Measurements from ENCODE around the gene MAP3K7CL. TPM values are rescaled to one million over a fixed set of nuclear protein-coding genes. Genes with fewer than 3 reads are reported as not detected.

Gene MAP3K7CL
- total RNA-seq, 1 donor from 2014 or later = 1.2 TPM

DNA sequence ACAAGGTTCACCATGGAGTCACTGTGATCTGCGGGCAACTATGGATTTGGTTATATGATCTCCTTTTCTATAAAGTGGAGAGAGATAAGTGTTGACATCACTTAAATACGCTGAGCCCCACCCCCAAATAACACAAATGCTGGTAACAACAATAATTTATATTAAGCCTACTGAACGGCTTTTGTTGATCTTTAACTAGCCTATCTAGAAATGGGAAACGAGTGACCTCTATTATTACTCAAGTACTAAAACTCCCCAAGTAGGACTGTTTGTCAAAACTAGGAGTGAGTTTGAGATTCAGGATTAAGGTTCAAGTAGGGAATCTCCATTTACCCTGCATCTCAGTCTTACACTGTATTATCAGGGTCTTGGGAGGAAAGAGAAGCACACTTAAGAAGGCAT is 52.2 kb downstream of the MAP3K7CL start:
- Mint-ChIP-seq H3K9me3 (ENCODE audit: low read depth) (no peaks in the 10 kb centered on the region), H3K36me3 (ENCODE audit: insufficient read depth) (no peaks in the 10 kb centered on the region), H3K4me3 (ENCODE audit: low read depth) (no peak overlapping the region), H3K27me3 (no peaks in the 10 kb centered on the region), H3K4me1 (ENCODE audit: low read depth) (peaks cover 28% of the 10 kb centered on the region), H3K27ac (no peak overlapping the region)
- DNase-seq (ENCODE audit: low spot score, unreplicated experiment) = no peak
- TF ChIP-seq, protein P1, sequence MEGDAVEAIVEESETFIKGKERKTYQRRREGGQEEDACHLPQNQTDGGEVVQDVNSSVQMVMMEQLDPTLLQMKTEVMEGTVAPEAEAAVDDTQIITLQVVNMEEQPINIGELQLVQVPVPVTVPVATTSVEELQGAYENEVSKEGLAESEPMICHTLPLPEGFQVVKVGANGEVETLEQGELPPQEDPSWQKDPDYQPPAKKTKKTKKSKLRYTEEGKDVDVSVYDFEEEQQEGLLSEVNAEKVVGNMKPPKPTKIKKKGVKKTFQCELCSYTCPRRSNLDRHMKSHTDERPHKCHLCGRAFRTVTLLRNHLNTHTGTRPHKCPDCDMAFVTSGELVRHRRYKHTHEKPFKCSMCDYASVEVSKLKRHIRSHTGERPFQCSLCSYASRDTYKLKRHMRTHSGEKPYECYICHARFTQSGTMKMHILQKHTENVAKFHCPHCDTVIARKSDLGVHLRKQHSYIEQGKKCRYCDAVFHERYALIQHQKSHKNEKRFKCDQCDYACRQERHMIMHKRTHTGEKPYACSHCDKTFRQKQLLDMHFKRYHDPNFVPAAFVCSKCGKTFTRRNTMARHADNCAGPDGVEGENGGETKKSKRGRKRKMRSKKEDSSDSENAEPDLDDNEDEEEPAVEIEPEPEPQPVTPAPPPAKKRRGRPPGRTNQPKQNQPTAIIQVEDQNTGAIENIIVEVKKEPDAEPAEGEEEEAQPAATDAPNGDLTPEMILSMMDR (IDR thresholded peaks at IDR 0.05; ENCODE audit: unreplicated experiment) = no peak

DNA sequence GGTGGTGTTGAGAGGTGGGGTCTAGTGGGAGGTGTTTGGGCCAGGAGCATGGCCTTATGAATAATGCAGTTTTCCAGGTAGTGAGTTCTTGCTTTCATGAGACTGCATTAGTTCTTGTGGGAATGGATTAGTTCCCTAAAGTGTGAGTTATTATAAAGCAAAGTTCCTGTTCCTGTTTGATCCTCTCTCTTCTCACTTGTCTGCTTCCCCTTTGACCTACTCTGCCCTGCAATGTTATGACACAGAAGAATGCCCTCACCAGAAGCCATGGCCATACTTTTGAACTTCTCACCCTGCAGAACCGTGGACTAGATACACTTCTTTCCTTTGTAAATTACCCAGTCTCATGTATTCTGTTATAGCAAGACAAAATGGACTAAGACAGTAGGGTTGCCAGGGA is 53.6 kb downstream of the MAP3K7CL start:
- TF ChIP-seq, protein P1 (IDR thresholded peaks at IDR 0.05; ENCODE audit: unreplicated experiment) = no peak
- no peaks in the 10 kb centered on the region for H3K9me3 Mint-ChIP-seq (ENCODE audit: low read depth)
- H3K27ac Mint-ChIP-seq = no peak overlapping the region
- H3K4me3 Mint-ChIP-seq (ENCODE audit: low read depth) = no peak overlapping the region
- peaks cover 24% of the 10 kb centered on the region for H3K4me1 Mint-ChIP-seq (ENCODE audit: low read depth)
- H3K27me3 Mint-ChIP-seq = no peaks in the 10 kb centered on the region
- no peak for DNase-seq (ENCODE audit: low spot score, unreplicated experiment)
- H3K36me3 Mint-ChIP-seq (ENCODE audit: insufficient read depth) = no peaks in the 10 kb centered on the region

DNA sequence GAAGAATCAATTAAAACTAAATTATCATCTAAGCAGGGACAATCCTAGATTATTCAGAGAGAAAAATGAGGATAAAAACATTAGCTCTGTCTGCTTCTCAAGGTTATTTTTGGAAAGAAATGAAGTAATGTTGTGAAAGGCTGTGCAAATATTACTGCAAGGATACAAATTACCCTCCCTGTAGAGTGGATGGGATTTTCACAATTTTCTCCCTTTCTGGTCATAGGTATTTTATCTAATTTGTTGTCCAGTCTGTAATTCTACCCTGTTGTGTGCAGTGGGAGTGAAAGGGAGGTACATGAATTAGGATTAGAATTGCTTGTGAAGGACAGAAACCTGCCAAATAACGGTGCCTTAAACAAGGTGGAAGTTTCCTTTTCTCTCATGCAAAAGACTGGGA is 54.7 kb downstream of the MAP3K7CL start:
- H3K27ac Mint-ChIP-seq = no peak overlapping the region
- peaks cover 24% of the 10 kb centered on the region for H3K4me1 Mint-ChIP-seq (ENCODE audit: low read depth)
- DNase-seq (ENCODE audit: low spot score, unreplicated experiment) = no peak
- no peaks in the 10 kb centered on the region for H3K9me3 Mint-ChIP-seq (ENCODE audit: low read depth)
- H3K36me3 Mint-ChIP-seq (ENCODE audit: insufficient read depth) = no peaks in the 10 kb centered on the region
- H3K4me3 Mint-ChIP-seq (ENCODE audit: low read depth) = no peak overlapping the region
- H3K27me3 Mint-ChIP-seq = no peaks in the 10 kb centered on the region
- TF ChIP-seq, protein P1 (IDR thresholded peaks at IDR 0.05; ENCODE audit: unreplicated experiment) = no peak

DNA sequence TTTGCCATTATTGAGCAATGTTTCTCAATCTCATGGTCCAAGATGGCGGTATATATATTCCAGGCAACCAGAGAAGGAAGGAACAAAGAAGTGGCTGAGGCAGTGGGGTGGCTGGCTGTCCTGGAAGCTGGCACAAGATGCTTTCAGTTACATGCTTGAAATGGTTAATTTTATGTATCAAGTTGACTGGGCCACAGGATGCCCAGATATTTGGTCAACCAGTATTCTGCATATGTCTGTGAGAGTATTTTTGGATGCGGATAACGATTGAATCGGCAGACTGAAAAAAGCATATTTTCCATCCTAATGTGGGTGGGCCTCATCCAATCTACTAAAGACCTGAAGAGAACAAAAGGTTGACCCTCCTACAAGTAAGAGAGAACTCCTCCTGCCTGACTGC is 55.2 kb downstream of the MAP3K7CL start:
- no peaks in the 10 kb centered on the region for H3K27me3 Mint-ChIP-seq
- H3K9me3 Mint-ChIP-seq (ENCODE audit: low read depth) = no peaks in the 10 kb centered on the region
- no peaks in the 10 kb centered on the region for H3K36me3 Mint-ChIP-seq (ENCODE audit: insufficient read depth)
- DNase-seq (ENCODE audit: low spot score, unreplicated experiment) = no peak
- H3K4me3 Mint-ChIP-seq (ENCODE audit: low read depth) = no peak overlapping the region
- no peak overlapping the region for H3K27ac Mint-ChIP-seq
- TF ChIP-seq, protein P1 (IDR thresholded peaks at IDR 0.05; ENCODE audit: unreplicated experiment) = no peak
- H3K4me1 Mint-ChIP-seq (ENCODE audit: low read depth) = peaks cover 24% of the 10 kb centered on the region

DNA sequence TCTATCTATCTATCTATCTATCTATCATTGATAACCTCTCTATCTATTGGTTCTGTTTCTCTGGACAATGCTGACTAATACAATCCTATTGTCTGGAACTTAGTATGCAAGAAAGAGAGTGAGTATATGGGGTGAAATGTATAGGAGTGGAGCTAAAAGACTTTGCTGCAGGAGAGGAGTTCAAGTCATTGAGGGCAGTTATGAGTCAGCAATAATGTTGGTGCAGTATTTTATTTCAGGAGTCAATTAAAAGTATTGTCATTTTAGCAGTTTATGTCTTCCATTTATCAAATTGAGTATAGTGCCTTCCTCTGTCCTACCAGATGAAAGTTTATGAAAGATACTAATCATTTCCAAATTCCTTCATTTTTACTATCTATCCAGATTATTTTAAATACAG is 55.8 kb downstream of the MAP3K7CL start:
- Mint-ChIP-seq H3K9me3 (ENCODE audit: low read depth) (no peaks in the 10 kb centered on the region), H3K4me1 (ENCODE audit: low read depth) (peaks cover 24% of the 10 kb centered on the region), H3K4me3 (ENCODE audit: low read depth) (no peak overlapping the region), H3K27ac (no peak overlapping the region), H3K27me3 (no peaks in the 10 kb centered on the region), H3K36me3 (ENCODE audit: insufficient read depth) (no peaks in the 10 kb centered on the region)
- TF ChIP-seq, protein P1 (IDR thresholded peaks at IDR 0.05; ENCODE audit: unreplicated experiment) = no peak
- DNase-seq (ENCODE audit: low spot score, unreplicated experiment) = no peak
